Kidney epithelial cell (primary cell): ENCODE data around the gene CXCL11. TPM values are rescaled to one million over a fixed set of nuclear protein-coding genes. Genes with fewer than 3 reads are reported as not detected.
"Not testable (repeated sequence)": the region's sequence is repeated elsewhere in the genome, so short reads cannot be mapped to it uniquely, and the experiment has no call there.

Experiments
- DNase-seq: peaks from one replicate; pipeline ENCODE4 v3.0.0-alpha.2; 2010; ENCODE audit warnings: low read depth
- H3K27me3 ChIP-seq: 2 replicates; pipeline ENCODE4 v1.6.0; 2011; ENCODE audit warnings: low read length; ENCODE audit not compliant: control insufficient read depth, insufficient read depth
- H3K36me3 ChIP-seq: 2 replicates; pipeline ENCODE4 v1.5.1; 2011; ENCODE audit warnings: low read length; ENCODE audit not compliant: control insufficient read depth, insufficient read depth
- H3K4me3 ChIP-seq: 2 replicates; pipeline ENCODE4 v1.5.1; 2011; ENCODE audit warnings: low read depth, mild to moderate bottlenecking, control low read depth, low read length
- CTCF ChIP-seq: IDR thresholded peaks from 2 replicates; pipeline ENCODE4 v1.5.1; 2011; ENCODE audit warnings: mild to moderate bottlenecking, moderate library complexity, low read length, control low read depth, inconsistent platforms; ENCODE audit not compliant: insufficient read depth, poor library complexity, severe bottlenecking
- total RNA-seq: library from RNA; depleted of rRNA; stranded (reverse); fragments of >200 nt; gene quantifications from 2 replicates; pipeline ENCODE4 v1.2.3, GENCODE V29; 2015

CXCL11 gene
- total RNA-seq, 1 donor from 2014 or later: not detected

GRCh38 chr4:76007089-76007862 is 28.6 kb downstream of the CXCL11 start, which contains the start of gene CXCL9:
TSS of gene CXCL9 (minus strand) at chr4:76007509. CDS start at chr4:76007449, 60 bp downstream.
- no peak for TF ChIP-seq CTCF
- H3K36me3 ChIP-seq: no peaks in the 10 kb centered on the region
- H3K27me3 ChIP-seq: no peaks in the 10 kb centered on the region
- no peak for DNase-seq
- H3K4me3 ChIP-seq: no peak within 1 kb of the TSS

- H3K36me3 ChIP-seq: no peaks in the 10 kb centered on the region
- H3K4me3 ChIP-seq: no peak overlapping the region
- TF ChIP-seq CTCF: no peak
- no peak for DNase-seq
- no peaks in the 10 kb centered on the region for H3K27me3 ChIP-seq
Observed at GRCh38 chr4:76003620-76004019, 32.2 kb downstream of the CXCL11 start.

- no peak overlapping the region for H3K4me3 ChIP-seq
- no peak for DNase-seq
- TF ChIP-seq CTCF: no peak
- no peaks in the 10 kb centered on the region for H3K27me3 ChIP-seq
- no peaks in the 10 kb centered on the region for H3K36me3 ChIP-seq
Observed at GRCh38 chr4:76003035-76003434, 32.8 kb downstream of the CXCL11 start.

GRCh38 chr4:76002176-76002575 is 33.7 kb downstream of the CXCL11 start:
- H3K36me3 ChIP-seq: no peaks in the 10 kb centered on the region
- no peak for DNase-seq
- TF ChIP-seq CTCF: no peak
- H3K4me3 ChIP-seq: no peak overlapping the region
- no peaks in the 10 kb centered on the region for H3K27me3 ChIP-seq

GRCh38 chr4:76001700-76002099 is 34.2 kb downstream of the CXCL11 start:
- TF ChIP-seq CTCF: no peak
- H3K27me3 ChIP-seq: no peaks in the 10 kb centered on the region
- no peak for DNase-seq
- no peak overlapping the region for H3K4me3 ChIP-seq
- no peaks in the 10 kb centered on the region for H3K36me3 ChIP-seq

GRCh38 chr4:76000279-76000678 is 35.6 kb downstream of the CXCL11 start:
- no peak for TF ChIP-seq CTCF

GRCh38 chr4:75998525-75999147 is 37.2 kb downstream of the CXCL11 start:
- H3K27me3 ChIP-seq, H3K36me3 ChIP-seq, DNase-seq, H3K4me3 ChIP-seq: not testable (repeated sequence)

More at GRCh38 chr4:76000279-76000678, 35.6 kb downstream of the CXCL11 start:
- no peak for DNase-seq
- H3K4me3 ChIP-seq: no peak overlapping the region
- no peaks in the 10 kb centered on the region for H3K27me3 ChIP-seq
- no peaks in the 10 kb centered on the region for H3K36me3 ChIP-seq
